K562 (cell line): ENCODE data around the gene SYN1.

Experiments used
- CTCF ChIP-seq, 3 experiments: IDR thresholded peaks in 2 of 3; conservative IDR thresholded peaks in 1 of 3; 2 replicates each; pipeline ENCODE4 v1.5.1; 2011 to 2012; ENCODE audit warnings: low read length in 3 of 3, mild to moderate bottlenecking in 3 of 3, control low read depth in 2 of 3, improper control_type of control experiment in 1 of 3, inconsistent platforms in 1 of 3, low read depth in 1 of 3, mixed read lengths in 1 of 3, moderate library complexity in 1 of 3; ENCODE audit not compliant: insufficient read depth in 2 of 3
- ELF1 ChIP-seq: fragments of 200-800 bp; sonication (Bioruptor generic); IDR thresholded peaks from 2 replicates; pipeline ENCODE4 v1.6.1; 2016; ENCODE audit warnings: missing genetic modification characterization, missing compliant biosample characterization
- FOXM1 ChIP-seq, 2 experiments: fragments of 450-650 bp in 1 of 2; sonication (generic) in 1 of 2; formaldehyde crosslinking in 1 of 2; IDR thresholded peaks; 2 replicates each; pipeline versions ENCODE4 v1.6.1 to v1.9.0; 2017 to 2022; ENCODE audit warnings: low read depth in 2 of 2, mild to moderate bottlenecking in 2 of 2, missing genetic modification reagents in 1 of 2, moderate library complexity in 1 of 2
- GABPA ChIP-seq: fragments of 200-800 bp; sonication (Bioruptor generic); conservative IDR thresholded peaks from 2 replicates; pipeline ENCODE4 v1.6.1; 2016; ENCODE audit warnings: low read depth, missing genetic modification characterization, missing compliant biosample characterization
- KLF16 ChIP-seq: IDR thresholded peaks from 2 replicates; pipeline ENCODE4 v1.6.1; 2016; ENCODE audit warnings: antibody characterized with exemption
- POLR2A ChIP-seq: fragments of 450-650 bp; conservative IDR thresholded peaks from 2 replicates; pipeline ENCODE4 v1.6.1; 2016
- ZBTB1 ChIP-seq: sonication (generic); formaldehyde crosslinking; IDR thresholded peaks from 2 replicates; pipeline ENCODE4 v1.8.1; 2023; ENCODE audit warnings: missing genetic modification reagents, low read depth, mild to moderate bottlenecking, borderline replicate concordance
- TF ChIP-seq, protein P1 (sequence below): fragments of 250-450 bp; sonication (Bioruptor Pico); IDR thresholded peaks from 2 replicates; pipeline ENCODE4 v1.8.0; 2022; ENCODE audit warnings: inconsistent platforms
- TF ChIP-seq, protein P2 (sequence below): fragments of 450-650 bp; IDR thresholded peaks from 2 replicates; pipeline ENCODE4 v1.6.1; 2016; ENCODE audit warnings: antibody characterized with exemption

GRCh38 chrX:47631676-47632075 is 12.0 kb upstream of the SYN1 start:
- TF ChIP-seq ELF1 (tag): no peak
- TF ChIP-seq, protein P1, sequence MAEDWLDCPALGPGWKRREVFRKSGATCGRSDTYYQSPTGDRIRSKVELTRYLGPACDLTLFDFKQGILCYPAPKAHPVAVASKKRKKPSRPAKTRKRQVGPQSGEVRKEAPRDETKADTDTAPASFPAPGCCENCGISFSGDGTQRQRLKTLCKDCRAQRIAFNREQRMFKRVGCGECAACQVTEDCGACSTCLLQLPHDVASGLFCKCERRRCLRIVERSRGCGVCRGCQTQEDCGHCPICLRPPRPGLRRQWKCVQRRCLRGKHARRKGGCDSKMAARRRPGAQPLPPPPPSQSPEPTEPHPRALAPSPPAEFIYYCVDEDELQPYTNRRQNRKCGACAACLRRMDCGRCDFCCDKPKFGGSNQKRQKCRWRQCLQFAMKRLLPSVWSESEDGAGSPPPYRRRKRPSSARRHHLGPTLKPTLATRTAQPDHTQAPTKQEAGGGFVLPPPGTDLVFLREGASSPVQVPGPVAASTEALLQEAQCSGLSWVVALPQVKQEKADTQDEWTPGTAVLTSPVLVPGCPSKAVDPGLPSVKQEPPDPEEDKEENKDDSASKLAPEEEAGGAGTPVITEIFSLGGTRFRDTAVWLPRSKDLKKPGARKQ (CRISPR knock-in tag): no peak
- TF ChIP-seq, protein P2, sequence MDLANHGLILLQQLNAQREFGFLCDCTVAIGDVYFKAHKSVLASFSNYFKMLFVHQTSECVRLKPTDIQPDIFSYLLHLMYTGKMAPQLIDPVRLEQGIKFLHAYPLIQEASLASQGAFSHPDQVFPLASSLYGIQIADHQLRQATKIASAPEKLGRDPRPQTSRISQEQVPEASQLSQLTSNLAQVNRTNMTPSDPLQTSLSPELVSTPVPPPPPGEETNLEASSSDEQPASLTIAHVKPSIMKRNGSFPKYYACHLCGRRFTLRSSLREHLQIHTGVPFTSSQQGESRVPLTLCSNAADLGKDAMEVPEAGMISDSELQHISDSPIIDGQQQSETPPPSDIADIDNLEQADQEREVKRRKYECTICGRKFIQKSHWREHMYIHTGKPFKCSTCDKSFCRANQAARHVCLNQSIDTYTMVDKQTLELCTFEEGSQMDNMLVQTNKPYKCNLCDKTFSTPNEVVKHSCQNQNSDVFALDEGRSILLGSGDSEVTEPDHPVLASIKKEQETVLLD: no peak
- TF ChIP-seq CTCF (IDR thresholded peaks at IDR 0.05 in 2 of 3, conservative IDR thresholded peaks at IDR 0.05 in 1 of 3; ENCODE audit: insufficient read depth in 2 of 3, low read depth in 1 of 3, low read length in 3 of 3): no peak
- TF ChIP-seq KLF16: no peak
- TF ChIP-seq POLR2A: no peak
- TF ChIP-seq ZBTB1 (CRISPR knock-in tag): no peak
- TF ChIP-seq FOXM1 (IDR thresholded peaks at IDR 0.05; ENCODE audit: low read depth): no peak
- no peak for TF ChIP-seq FOXM1 (CRISPR knock-in tag; IDR thresholded peaks at IDR 0.05; ENCODE audit: low read depth)
- TF ChIP-seq GABPA: no peak
